Dermis blood vessel endothelial cell (primary cell): ENCODE results near the gene MINPP1. TPM values are rescaled to one million over a fixed set of nuclear protein-coding genes. Genes with fewer than 3 reads are reported as not detected.
"Not testable (repeated sequence)": the region's sequence is repeated elsewhere in the genome, so short reads cannot be mapped to it uniquely, and the experiment has no call there.

Experiments
- DNase-seq: peaks from one replicate; pipeline ENCODE4 v3.0.0; 2010
- total RNA-seq: library from RNA; depleted of rRNA; stranded (reverse); fragments of >200 nt; gene quantifications from 2 replicates; pipeline ENCODE4 v1.2.3, GENCODE V29; 2014

MINPP1 gene
- total RNA-seq, 1 donor from 2014 or later, result 33.4 TPM

DNA sequence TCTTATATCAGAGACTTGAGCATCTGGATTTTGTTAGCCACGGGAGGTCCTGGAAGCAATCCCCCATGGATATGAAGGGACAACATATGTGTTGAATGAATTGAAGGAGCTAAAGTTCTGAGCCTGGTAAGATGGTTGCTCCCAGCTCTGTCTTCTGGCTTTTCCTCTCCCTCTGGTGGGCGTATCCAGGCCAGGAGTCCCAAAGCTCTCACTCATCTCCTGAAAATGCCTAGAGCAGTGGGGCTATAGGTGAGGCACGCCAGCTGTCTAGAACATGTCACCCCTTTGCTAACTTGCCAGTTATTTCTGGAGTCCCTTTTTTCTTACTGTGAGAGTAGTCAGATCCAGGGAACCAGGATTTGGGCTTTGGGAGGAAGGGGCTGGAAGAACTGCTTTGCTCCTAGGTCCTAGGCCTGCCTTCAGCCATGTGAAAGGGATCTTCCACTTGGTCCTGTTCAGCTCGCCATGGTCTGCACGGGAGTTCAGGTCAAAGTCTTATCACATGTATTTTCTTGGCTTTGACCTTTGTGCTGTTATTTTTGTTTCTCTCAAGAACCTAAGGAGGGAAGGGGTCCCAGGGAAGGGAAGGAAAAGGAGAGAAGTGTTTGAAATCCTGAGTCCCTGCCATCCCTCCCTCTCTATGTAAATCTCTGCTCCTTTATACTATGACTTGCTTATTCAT is 73.6 kb downstream of the MINPP1 start:
- no peak for DNase-seq

GRCh38 chr10:87578842-87579401 is 74.2 kb downstream of the MINPP1 start:
- no peak for DNase-seq

- no peak for DNase-seq
These were observed 74.9 kb downstream of the MINPP1 start for GRCh38 chr10:87579563-87579962.

- no peak for DNase-seq
These were observed 75.3 kb downstream of the MINPP1 start for GRCh38 chr10:87580016-87580415.

DNA sequence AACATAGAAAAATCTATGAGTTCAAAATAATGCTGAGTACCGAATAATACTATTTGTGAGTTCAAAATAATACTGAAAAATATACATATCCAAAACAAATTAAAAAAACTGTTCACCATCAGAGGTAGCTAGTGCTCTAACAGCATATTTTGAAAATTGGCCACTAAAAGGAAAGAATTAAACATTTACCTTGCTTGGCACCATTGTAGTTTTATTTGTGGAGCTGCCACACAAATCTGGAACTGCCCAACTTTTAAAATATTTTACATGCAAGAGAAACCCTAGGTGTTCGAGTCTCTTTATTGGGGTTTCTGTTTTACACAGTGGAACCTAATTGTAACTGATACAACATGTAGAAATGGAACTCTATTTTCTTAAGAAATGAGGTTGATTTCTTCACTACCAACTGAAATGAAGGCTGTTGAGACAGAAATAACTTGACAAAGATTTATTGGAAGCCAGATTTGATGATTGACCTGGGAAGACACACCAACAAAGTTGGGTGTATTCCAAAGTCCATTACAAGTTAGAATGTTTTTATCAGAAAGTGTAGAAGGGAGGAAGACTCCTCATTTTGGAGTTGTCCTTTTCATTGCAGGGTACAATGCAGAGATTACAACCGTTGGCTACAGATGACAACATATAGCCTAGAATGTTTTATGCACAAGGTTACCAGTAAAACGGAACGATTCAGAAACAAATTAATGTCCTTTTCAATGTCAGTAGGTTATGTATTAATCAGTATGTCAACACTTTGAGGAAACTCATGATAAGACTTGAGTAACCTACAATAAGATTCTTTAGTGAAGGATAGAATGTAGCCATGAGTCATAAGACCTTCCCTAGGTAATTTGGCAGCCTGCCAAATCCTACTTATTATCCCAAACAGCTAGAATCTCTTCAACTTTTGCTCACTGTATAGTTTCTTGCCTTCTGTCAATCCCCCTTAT is 81.1 kb downstream of the MINPP1 start:
- peak; percentile 54 for DNase-seq

GRCh38 chr10:87589645-87590051 is 85.0 kb downstream of the MINPP1 start:
- no peak for DNase-seq

DNA sequence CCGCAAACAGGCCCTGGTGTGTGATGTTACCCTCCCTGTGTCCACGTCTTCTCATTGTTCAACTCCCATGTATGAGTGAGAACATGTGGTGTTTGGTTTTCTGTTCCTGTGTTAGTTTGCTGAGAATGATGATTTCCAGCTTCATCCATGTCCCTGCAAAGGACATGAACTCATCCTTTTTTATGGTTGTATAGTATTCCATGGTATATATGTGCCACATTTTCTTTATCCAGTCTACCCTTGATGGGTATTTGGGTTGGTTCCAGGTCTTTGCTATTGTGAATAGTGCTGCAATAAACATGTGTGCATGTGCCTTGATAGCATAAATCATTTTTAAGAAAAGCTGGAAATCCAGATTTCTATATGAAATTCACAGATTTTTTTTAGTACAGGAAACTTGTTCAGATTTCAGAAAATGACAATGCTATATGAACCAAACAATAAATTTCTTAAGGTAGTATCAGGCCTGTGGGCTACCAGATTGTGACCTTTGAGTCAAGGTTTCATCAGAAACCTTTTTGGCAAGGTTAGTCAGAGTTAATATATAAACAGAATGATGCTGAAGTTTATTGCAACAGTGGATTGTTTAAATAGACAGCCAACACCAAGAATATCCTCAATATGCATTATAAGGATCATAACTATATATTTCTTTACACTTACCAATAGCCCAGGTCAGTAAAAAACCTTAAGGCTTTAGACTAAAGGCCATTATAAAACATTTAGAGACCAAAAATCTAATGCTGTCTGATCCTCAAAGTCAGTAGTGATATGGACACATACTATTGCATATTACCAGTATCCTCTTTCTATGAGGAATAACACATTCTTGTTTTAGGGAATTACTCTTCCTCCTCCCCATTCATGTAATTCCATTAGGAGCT is 86.3 kb downstream of the MINPP1 start:
- DNase-seq, result no peak

- no peak for DNase-seq
These were observed 86.8 kb downstream of the MINPP1 start for GRCh38 chr10:87591589-87591886.

- DNase-seq, result not testable (repeated sequence)
These were observed 88.2 kb downstream of the MINPP1 start for GRCh38 chr10:87592920-87593319.

- no peak for DNase-seq
These were observed 89.0 kb downstream of the MINPP1 start for GRCh38 chr10:87593702-87594101.

- no peak for DNase-seq
These were observed 89.5 kb downstream of the MINPP1 start for GRCh38 chr10:87594181-87594580.

GRCh38 chr10:87594864-87595263 is 90.2 kb downstream of the MINPP1 start:
- no peak for DNase-seq

GRCh38 chr10:87596351-87596750 is 91.7 kb downstream of the MINPP1 start:
- DNase-seq, result no peak

GRCh38 chr10:87598700-87599099 is 94.0 kb downstream of the MINPP1 start:
- no peak for DNase-seq

DNA sequence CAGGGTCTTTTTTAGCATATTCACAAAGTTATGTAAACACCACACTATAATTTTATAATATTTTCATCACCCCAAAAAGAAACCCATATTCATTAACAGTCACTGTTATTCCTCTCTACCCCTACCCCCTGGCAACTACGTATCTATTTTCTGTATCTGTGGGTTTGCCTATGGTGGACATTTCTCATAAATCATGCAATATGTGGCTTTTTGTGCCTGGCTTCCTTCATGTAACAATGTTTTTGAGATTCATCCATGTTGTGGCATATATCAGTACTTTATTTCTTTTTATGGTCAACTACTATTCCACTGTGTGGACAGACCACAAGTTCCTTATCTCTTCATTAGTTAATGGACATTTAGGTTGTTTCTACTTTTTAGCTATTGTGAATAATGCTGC is 95.9 kb downstream of the MINPP1 start:
- DNase-seq, result no peak

Other genes with a start within 250 kb of the MINPP1 start
- gene NUTM2D, start 147.1 kb upstream of the MINPP1 start, total RNA-seq, result 0.51 and 1.4 TPM in 2 replicates
- 98.9 and 138 TPM in 2 replicates for gene PAPSS2, start 155.0 kb downstream of the MINPP1 start, total RNA-seq